GM23338 (cell line): ENCODE measurements around the gene GRK5. TPM values are rescaled to one million over a fixed set of nuclear protein-coding genes. Genes with fewer than 3 reads are reported as not detected.

Experiments
- ATAC-seq: fragments of 200-7000 bp; cut with Tn5 transposase; 3 replicates; pipeline ENCODE4 v1.9.1; 2020
- DNase-seq: peaks from one replicate; pipeline ENCODE4 v3.0.0-alpha.2; 2015; ENCODE audit warnings: low spot score
- H2AFZ ChIP-seq: fragments of 200-600 bp; sonication (generic); 2 replicates; pipeline ENCODE4 v1.8.0; 2016; ENCODE audit warnings: antibody characterized with exemption, mild to moderate bottlenecking, moderate library complexity
- H3F3A ChIP-seq: fragments of 200-600 bp; sonication (generic); replicated peaks from 2 replicates; pipeline ENCODE4 v1.8.0; 2017; ENCODE audit warnings: antibody characterized with exemption, mixed run types, low read depth
- H3K27ac ChIP-seq: fragments of 200-600 bp; sonication (generic); 2 replicates; pipeline ENCODE4 v1.6.1; 2016; ENCODE audit warnings: low read depth
- H3K27me3 ChIP-seq: fragments of 200-600 bp; sonication (generic); 2 replicates; pipeline ENCODE4 v1.8.0; 2016; ENCODE audit warnings: mild to moderate bottlenecking, mixed run types, moderate library complexity; ENCODE audit not compliant: insufficient read depth
- H3K36me3 ChIP-seq: fragments of 200-600 bp; sonication (generic); 2 replicates; pipeline ENCODE4 v1.8.0; 2016; ENCODE audit warnings: mild to moderate bottlenecking; ENCODE audit not compliant: insufficient read depth
- H3K4me1 ChIP-seq: fragments of 200-600 bp; sonication (generic); 2 replicates; pipeline ENCODE4 v1.8.0; 2016; ENCODE audit warnings: mild to moderate bottlenecking, moderate library complexity; ENCODE audit not compliant: insufficient read depth
- H3K4me2 ChIP-seq: fragments of 200-600 bp; sonication (generic); 2 replicates; pipeline ENCODE4 v1.7.1; 2017; ENCODE audit warnings: mixed run types
- H3K4me3 ChIP-seq: fragments of 200-600 bp; sonication (generic); 2 replicates; pipeline ENCODE4 v1.6.1; 2016; ENCODE audit warnings: mixed run types
- H3K79me2 ChIP-seq: fragments of 200-600 bp; sonication (generic); replicated peaks from 2 replicates; pipeline ENCODE4 v1.8.0; 2017; ENCODE audit warnings: mild to moderate bottlenecking; ENCODE audit not compliant: insufficient read depth
- H3K9me2 ChIP-seq: fragments of 200-600 bp; sonication (generic); 2 replicates; pipeline ENCODE4 v1.8.0; 2017; ENCODE audit not compliant: insufficient read depth
- H4K20me1 ChIP-seq: fragments of 200-600 bp; sonication (generic); replicated peaks from 2 replicates; pipeline ENCODE4 v1.8.0; 2017; ENCODE audit warnings: mild to moderate bottlenecking; ENCODE audit not compliant: insufficient read depth
- H3K27ac Mint-ChIP-seq: 2 replicates; pipeline ENCODE4 v1.8.0; 2020; ENCODE audit warnings: inconsistent platforms, mild to moderate bottlenecking, moderate library complexity, mixed read lengths
- H3K27me3 Mint-ChIP-seq: 3 replicates; pipeline ENCODE4 v1.8.0; 2022; ENCODE audit warnings: low read depth, mild to moderate bottlenecking, moderate library complexity, mixed read lengths, inconsistent platforms; ENCODE audit not compliant: insufficient read depth, poor library complexity
- H3K36me3 Mint-ChIP-seq: 3 replicates; pipeline ENCODE4 v1.8.0; 2021; ENCODE audit warnings: low read depth, mild to moderate bottlenecking, inconsistent platforms, moderate library complexity, mixed read lengths
- H3K4me1 Mint-ChIP-seq: 3 replicates; pipeline ENCODE4 v1.8.0; 2020; ENCODE audit warnings: mild to moderate bottlenecking, inconsistent platforms, mixed read lengths
- H3K4me3 Mint-ChIP-seq: 3 replicates; pipeline ENCODE4 v1.8.0; 2021; ENCODE audit warnings: moderate library complexity, mild to moderate bottlenecking, inconsistent platforms, mixed read lengths
- H3K9me3 Mint-ChIP-seq: 3 replicates; pipeline ENCODE4 v1.8.0; 2020; ENCODE audit warnings: moderate library complexity, mild to moderate bottlenecking, inconsistent platforms, mixed read lengths
- CREB1 ChIP-seq: fragments of 250-450 bp; sonication (Bioruptor Pico); IDR thresholded peaks from 2 replicates; pipeline ENCODE4 v1.5.0; 2020; ENCODE audit warnings: low read depth, mild to moderate bottlenecking, moderate library complexity
- CTCF ChIP-seq, 2 experiments: fragments of 200-600 bp in 1 of 2; sonication (generic) in 1 of 2; conservative IDR thresholded peaks; 2 replicates each; pipeline versions ENCODE4 v1.5.1 to v1.6.1; 2016 to 2017; ENCODE audit warnings: antibody characterized with exemption in 2 of 2, low read depth in 2 of 2, mild to moderate bottlenecking in 2 of 2, moderate library complexity in 1 of 2
- ETS1 ChIP-seq: IDR thresholded peaks from 2 replicates; pipeline ENCODE4 v1.6.1; 2016; ENCODE audit warnings: antibody characterized with exemption
- EZH2 ChIP-seq: fragments of 200-600 bp; sonication (generic); IDR thresholded peaks from one replicate; pipeline ENCODE4 v1.8.0; 2017; ENCODE audit warnings: antibody characterized with exemption, mild to moderate bottlenecking, low read depth; ENCODE audit not compliant: unreplicated experiment
- EZH2phosphoT487 ChIP-seq: fragments of 200-600 bp; sonication (generic); IDR thresholded peaks from one replicate; pipeline ENCODE4 v1.8.1; 2018; ENCODE audit warnings: antibody characterized with exemption; ENCODE audit not compliant: unreplicated experiment
- JUNB ChIP-seq: IDR thresholded peaks from one replicate; pipeline ENCODE4 v1.6.1; 2016; ENCODE audit warnings: antibody characterized with exemption; ENCODE audit not compliant: unreplicated experiment
- NANOG ChIP-seq: IDR thresholded peaks from 2 replicates; pipeline ENCODE4 v1.6.1; 2016; ENCODE audit warnings: antibody characterized with exemption, borderline replicate concordance
- POLR2AphosphoS5 ChIP-seq: IDR thresholded peaks from 2 replicates; pipeline ENCODE4 v1.6.1; 2016; ENCODE audit warnings: antibody characterized with exemption, low read depth
- REST ChIP-seq: IDR thresholded peaks from one replicate; pipeline ENCODE4 v1.6.1; 2018; ENCODE audit warnings: antibody characterized with exemption; ENCODE audit not compliant: unreplicated experiment
- STAT1 ChIP-seq: IDR thresholded peaks from one replicate; pipeline ENCODE4 v1.6.1; 2016; ENCODE audit warnings: antibody characterized with exemption; ENCODE audit not compliant: unreplicated experiment
- ZNF114 ChIP-seq: fragments of 250-450 bp; sonication (Bioruptor Pico); IDR thresholded peaks from 2 replicates; pipeline ENCODE4 v1.5.0; 2020; ENCODE audit warnings: mild to moderate bottlenecking, moderate library complexity
- ZNF331 ChIP-seq: fragments of 250-450 bp; sonication (Bioruptor Pico); IDR thresholded peaks from 2 replicates; pipeline ENCODE4 v1.5.0; 2020; ENCODE audit warnings: low read depth, mild to moderate bottlenecking, moderate library complexity
- ZNF462 ChIP-seq: fragments of 250-450 bp; sonication (Bioruptor Pico); IDR thresholded peaks from 2 replicates; pipeline ENCODE4 v1.5.0; 2020; ENCODE audit warnings: mild to moderate bottlenecking, moderate library complexity
- polyA plus RNA-seq: library from polyadenylated mRNA; unstranded; fragments of >200 nt; fragmentation: Nextera tagmentation; extraction: Ambion mirVana; gene quantifications from 2 replicates; pipeline ENCODE4 v1.2.1, GENCODE V29; 2016
- total RNA-seq: library from RNA; depleted of rRNA; stranded (reverse); fragments of >200 nt; shearing (Covaris generic); gene quantifications from 2 replicates; pipeline ENCODE4 v1.2.3, GENCODE V29; 2014

GRK5 gene
- total and polyA plus RNA-seq, 2 experiments from 2014 or later, result 0.53 to 2.0 TPM

- TF ChIP-seq POLR2AphosphoS5 (no peak), NANOG (no peak), JUNB (no peak), STAT1 (no peak), ETS1 (no peak), ZNF114 (CRISPR knock-in tag) (no peak), CTCF (conservative IDR thresholded peaks at IDR 0.05; ENCODE audit: low read depth in 2 of 2) (no peak), EZH2phosphoT487 (no peak), CREB1 (CRISPR knock-in tag) (no peak), ZNF331 (no peak), ZNF462 (CRISPR knock-in tag) (no peak), EZH2 (no peak), REST (no peak)
- Histone ChIP-seq H3K9me2 (no peaks in the 10 kb centered on the region), H4K20me1 (no peaks in the 10 kb centered on the region), H3K27me3 (no peaks in the 10 kb centered on the region), H2AFZ (no peak overlapping the region), H3K4me3 (no peak overlapping the region), H3K36me3 (no peaks in the 10 kb centered on the region), H3F3A (no peaks in the 10 kb centered on the region), H3K4me1 (no peaks in the 10 kb centered on the region), H3K4me2 (no peak overlapping the region), H3K27ac (no peak overlapping the region), H3K79me2 (no peaks in the 10 kb centered on the region)
- peaks cover 4% of the 10 kb centered on the region for H3K27me3 Mint-ChIP-seq
- no peak for ATAC-seq
- no peaks in the 10 kb centered on the region for H3K36me3 Mint-ChIP-seq
- H3K9me3 Mint-ChIP-seq, result no peaks in the 10 kb centered on the region
- no peak for DNase-seq
- H3K4me1 Mint-ChIP-seq, result peaks cover 3% of the 10 kb centered on the region; the same call in 2 of the 3 replicates
- H3K27ac Mint-ChIP-seq, result no peak overlapping the region
- no peak overlapping the region for H3K4me3 Mint-ChIP-seq
Observed at GRCh38 chr10:119504651-119505050, 297.3 kb downstream of the GRK5 start.
